Measurements from ENCODE around the gene TFF2. TPM values are rescaled to one million over a fixed set of nuclear protein-coding genes. Genes with fewer than 3 reads are reported as not detected.

TFF2 gene
- total RNA-seq, 3 donors from 2014 or later = 1.1 to 1.7 TPM; not detected in 1

GRCh38 chr21:42307106-42307505 is 43.7 kb downstream of the TFF2 start:
- no peak for DNase-seq

GRCh38 chr21:42306366-42307035 is 44.3 kb downstream of the TFF2 start:
- no peaks in the 10 kb centered on the region for H3K9me3 ChIP-seq
- H3K4me3 ChIP-seq = no peak overlapping the region
- peaks cover 19% of the 10 kb centered on the region for H3K4me1 ChIP-seq (ENCODE audit: low read depth)
- DNase-seq (no peak), ATAC-seq (no peak)
- intact Hi-C loops (cut with DNase I, micrococcal nuclease) = no loop called here
- H3K36me3 ChIP-seq (ENCODE audit: low read depth) = no peaks in the 10 kb centered on the region
- TF ChIP-seq CTCF (IDR thresholded peaks at IDR 0.05) = no peak

More at GRCh38 chr21:42307106-42307505, 43.7 kb downstream of the TFF2 start:
- no peak for TF ChIP-seq CTCF (IDR thresholded peaks at IDR 0.05)
- no peak overlapping the region for H3K4me3 ChIP-seq
- ATAC-seq = no peak
- peaks cover 21% of the 10 kb centered on the region for H3K4me1 ChIP-seq (ENCODE audit: low read depth)
- intact Hi-C loops (cut with DNase I, micrococcal nuclease) = no loop called here
- H3K9me3 ChIP-seq = no peaks in the 10 kb centered on the region
- no peaks in the 10 kb centered on the region for H3K36me3 ChIP-seq (ENCODE audit: low read depth)

- peaks cover 12% of the 10 kb centered on the region for H3K4me1 ChIP-seq (ENCODE audit: low read depth)
- no peak overlapping the region for H3K4me3 ChIP-seq
- no peak for TF ChIP-seq CTCF (IDR thresholded peaks at IDR 0.05)
- DNase-seq (no peak), ATAC-seq (no peak)
- intact Hi-C loops (cut with DNase I, micrococcal nuclease) = no loop called here
- no peaks in the 10 kb centered on the region for H3K9me3 ChIP-seq
- H3K36me3 ChIP-seq (ENCODE audit: low read depth) = no peaks in the 10 kb centered on the region
These were observed 45.1 kb downstream of the TFF2 start for GRCh38 chr21:42305707-42306147.

- ATAC-seq (no peak), DNase-seq (peak in 1 of 3 donors; percentile 24)
- no peaks in the 10 kb centered on the region for H3K36me3 ChIP-seq (ENCODE audit: low read depth)
- H3K4me1 ChIP-seq (ENCODE audit: low read depth) = peaks cover 3% of the 10 kb centered on the region
- intact Hi-C loops (cut with DNase I, micrococcal nuclease) = no loop called here
- H3K9me3 ChIP-seq = no peaks in the 10 kb centered on the region
- H3K4me3 ChIP-seq = no peak overlapping the region
- TF ChIP-seq CTCF (IDR thresholded peaks at IDR 0.05) = no peak
These were observed 46.0 kb downstream of the TFF2 start for GRCh38 chr21:42304556-42305454.

GRCh38 chr21:42303443-42303842 is 47.4 kb downstream of the TFF2 start:
- no peaks in the 10 kb centered on the region for H3K4me1 ChIP-seq (ENCODE audit: low read depth)
- intact Hi-C loops (cut with DNase I, micrococcal nuclease) = no loop called here
- no peak overlapping the region for H3K4me3 ChIP-seq
- H3K9me3 ChIP-seq = no peaks in the 10 kb centered on the region
- no peak for TF ChIP-seq CTCF (IDR thresholded peaks at IDR 0.05)
- no peak for DNase-seq
- ATAC-seq = no peak
- no peaks in the 10 kb centered on the region for H3K36me3 ChIP-seq (ENCODE audit: low read depth)
